Measurements from ENCODE around the gene HES2.
"Not testable (repeated sequence)": the region's sequence is repeated elsewhere in the genome, so short reads cannot be mapped to it uniquely, and the experiment has no call there.

Gene HES2

GRCh38 chr1:6389971-6390370, 29.7 kb downstream of the HES2 start:
- no peak for DNase-seq (ENCODE audit: low read depth)

DNA sequence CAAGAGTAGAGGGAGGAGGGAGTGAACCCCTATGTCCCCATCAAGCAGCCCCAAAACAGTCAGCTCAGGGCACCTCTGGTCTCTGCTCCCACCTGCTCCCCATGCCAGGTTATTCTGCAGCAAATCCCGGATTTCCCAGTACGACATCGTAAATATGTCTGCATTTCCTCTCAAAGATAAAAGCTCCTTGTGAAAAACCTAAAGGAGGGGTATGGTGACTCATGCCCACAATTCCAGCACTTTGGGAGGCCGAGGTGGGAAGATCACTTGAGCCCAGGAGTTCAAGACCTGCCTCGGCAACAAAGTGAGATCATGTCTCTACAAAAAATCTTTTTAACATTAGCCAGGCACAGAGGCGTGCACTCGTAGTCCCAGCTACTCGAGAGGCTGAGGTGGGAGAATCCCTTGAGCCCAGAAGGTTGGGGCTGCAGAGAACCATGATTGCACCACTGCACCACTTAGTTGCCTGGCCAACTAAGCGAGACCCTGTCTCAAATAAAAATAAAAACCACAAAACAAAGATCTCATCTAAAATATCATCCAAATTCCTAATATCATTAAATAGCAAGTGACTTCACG, 33.3 kb downstream of the HES2 start:
- DNase-seq (ENCODE audit: low read depth): no peak

DNA sequence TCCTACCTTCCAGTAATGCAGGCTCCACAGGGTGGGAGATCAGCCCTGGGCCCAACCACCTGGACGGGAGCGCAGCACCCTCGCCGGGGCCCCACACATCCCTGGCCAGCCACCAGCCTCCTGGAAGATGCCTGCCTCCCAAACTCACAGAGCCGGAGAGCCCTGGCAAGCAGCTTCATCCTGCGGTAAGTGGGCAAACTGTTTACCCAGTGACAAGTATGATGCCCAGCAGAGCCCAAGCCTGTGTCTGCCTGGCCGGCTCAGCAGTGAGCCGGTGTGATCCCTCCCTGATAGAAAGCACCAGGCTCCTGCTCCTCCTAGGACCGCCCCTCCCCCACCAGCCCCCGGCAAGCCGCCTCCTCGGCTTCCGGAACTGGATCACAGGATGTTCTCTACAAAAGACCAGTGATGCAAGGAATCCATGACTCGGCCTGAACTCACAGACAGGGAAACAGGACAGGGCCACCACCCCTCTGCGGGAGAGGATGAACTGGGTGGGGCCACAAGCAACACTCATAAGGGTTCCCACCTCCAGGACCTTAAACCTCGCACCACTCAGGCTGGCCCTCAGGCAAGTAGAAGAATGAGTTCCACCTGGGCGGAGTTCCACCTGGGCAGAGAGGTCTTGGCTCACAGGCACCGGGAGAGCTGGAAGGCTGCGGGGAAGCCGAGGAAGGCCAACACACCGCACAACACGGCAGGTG, 34.1 kb downstream of the HES2 start:
- DNase-seq (ENCODE audit: low read depth): no peak

DNA sequence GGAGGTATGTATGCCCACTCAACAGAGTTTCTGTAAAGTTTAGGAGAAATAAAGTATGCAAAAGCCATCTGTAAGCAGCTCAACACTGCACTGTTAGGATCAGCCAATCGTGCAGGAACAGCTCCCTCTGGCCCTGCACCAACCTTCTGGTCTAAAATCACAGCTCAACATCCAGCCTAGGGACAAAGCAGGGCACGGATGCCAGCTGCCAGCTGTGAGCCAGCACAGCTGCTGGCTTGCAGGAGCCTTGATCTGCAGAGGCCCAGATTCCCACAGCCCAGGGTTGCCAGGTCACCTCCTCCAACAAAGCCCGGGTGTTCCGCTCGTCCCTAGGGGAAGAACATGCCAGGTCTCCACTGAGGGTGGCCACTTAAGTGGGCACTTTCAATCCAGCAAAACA, 34.8 kb downstream of the HES2 start:
- DNase-seq (ENCODE audit: low read depth): no peak

- no peak for DNase-seq (ENCODE audit: low read depth)
Measured at GRCh38 chr1:6384135-6384534, 35.6 kb downstream of the HES2 start.

- no peak for DNase-seq (ENCODE audit: low read depth)
Measured at GRCh38 chr1:6380037-6380436, 39.7 kb downstream of the HES2 start.

DNA sequence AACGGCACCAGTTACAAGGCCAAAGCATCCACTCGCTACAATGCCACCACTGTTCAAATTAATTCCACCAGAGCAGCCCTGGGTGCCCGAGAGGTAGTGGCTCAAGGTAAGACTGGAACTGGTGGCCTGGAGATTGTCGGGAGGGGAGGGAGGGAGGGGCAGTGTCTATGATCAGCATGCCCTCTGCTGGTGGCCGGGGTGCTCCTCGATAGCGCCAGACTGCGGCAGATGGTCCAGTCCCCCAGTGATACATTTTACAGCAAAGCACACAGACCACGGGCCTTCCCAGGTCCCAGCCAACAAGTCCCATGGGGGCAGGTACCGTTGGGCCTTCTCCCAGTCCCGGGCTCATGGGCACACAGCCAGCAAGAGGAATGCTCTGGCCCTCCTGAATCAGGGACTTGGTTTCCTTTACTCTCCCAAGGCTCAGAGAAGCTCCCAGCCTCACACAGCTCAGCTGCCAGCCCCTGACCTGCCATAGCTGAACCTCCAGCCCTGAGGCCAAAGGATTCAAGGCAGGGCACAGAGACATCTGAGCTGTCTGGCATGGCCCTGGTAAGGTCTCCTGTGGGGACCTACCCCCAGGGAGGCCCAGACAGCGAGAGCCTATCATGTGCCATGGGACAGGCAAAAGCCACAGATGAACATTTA, 41.5 kb downstream of the HES2 start:
- no peak for DNase-seq (ENCODE audit: low read depth)

GRCh38 chr1:6373961-6374720, 45.6 kb downstream of the HES2 start:
- no peak for DNase-seq (ENCODE audit: low read depth)

- DNase-seq (ENCODE audit: low read depth): not testable (repeated sequence)
Measured at GRCh38 chr1:6372236-6372635, 47.5 kb downstream of the HES2 start.

- no peak for DNase-seq (ENCODE audit: low read depth)
Measured at GRCh38 chr1:6370006-6370405, 49.7 kb downstream of the HES2 start.

DNA sequence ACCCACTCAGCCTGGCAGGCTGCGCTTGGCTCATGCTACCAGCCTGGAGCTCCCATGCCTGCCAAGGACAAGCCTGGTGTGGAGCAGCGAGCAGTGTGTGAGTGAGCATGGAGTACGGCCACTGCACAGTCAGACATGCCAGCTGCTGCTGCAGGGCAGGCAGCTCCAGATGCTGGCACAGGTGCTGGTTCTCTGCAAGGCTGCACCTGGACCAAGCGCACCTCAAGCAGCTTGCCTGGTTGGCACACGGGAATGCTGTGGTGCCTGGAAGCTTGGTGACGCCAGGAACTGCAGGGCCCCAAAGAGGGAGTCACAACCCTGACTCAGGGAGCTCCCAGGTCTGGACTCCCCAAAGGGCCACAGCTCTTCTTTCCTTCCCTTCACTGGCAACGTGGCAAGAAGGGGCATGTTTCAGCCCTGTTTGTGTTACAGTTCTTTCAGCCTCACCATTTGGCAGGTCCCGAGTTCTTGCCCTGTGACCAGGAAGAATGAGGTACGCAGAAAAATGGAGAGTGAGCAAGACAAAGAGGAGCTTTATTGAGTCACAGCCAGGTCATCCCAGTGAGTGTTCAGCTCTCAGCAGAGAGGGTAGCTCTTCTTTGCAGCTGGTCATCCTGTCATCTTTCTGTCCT, 52.2 kb downstream of the HES2 start:
- no peak for DNase-seq (ENCODE audit: low read depth)

GRCh38 chr1:6365047-6365446, 54.7 kb downstream of the HES2 start:
- no peak for DNase-seq (ENCODE audit: low read depth)

GRCh38 chr1:6363085-6363884, 56.4 kb downstream of the HES2 start:
- not testable (repeated sequence) for DNase-seq (ENCODE audit: low read depth)
